MM.1S (cell line): ENCODE data around the gene FOXD1.

ENCODE experiments used
- DNase-seq: peaks from one replicate; pipeline ENCODE4 v3.0.0-alpha.2; 2015
- H2AFZ ChIP-seq: fragments of 300-600 bp; sonication (generic); 2 replicates; pipeline ENCODE4 v1.6.0; 2016; ENCODE audit warnings: antibody characterized with exemption, low read length
- H3F3A ChIP-seq: fragments of 300-600 bp; sonication (generic); 2 replicates; pipeline ENCODE4 v1.6.1; 2016; ENCODE audit warnings: mild to moderate bottlenecking, antibody characterized with exemption, low read length, moderate library complexity, mixed read lengths; ENCODE audit not compliant: insufficient read depth
- H3K27ac ChIP-seq: fragments of 300-600 bp; sonication (generic); 2 replicates; pipeline ENCODE4 v1.5.1; 2016; ENCODE audit warnings: mild to moderate bottlenecking, low read length
- H3K27me3 ChIP-seq: fragments of 300-600 bp; sonication (generic); replicated peaks from 2 replicates; pipeline ENCODE4 v1.6.0; 2016; ENCODE audit warnings: low read length; ENCODE audit not compliant: insufficient read depth
- H3K36me3 ChIP-seq: fragments of 300-600 bp; sonication (generic); replicated peaks from 2 replicates; pipeline ENCODE4 v1.6.1; 2016; ENCODE audit warnings: mild to moderate bottlenecking, low read length, mixed read lengths; ENCODE audit not compliant: insufficient read depth
- H3K4me1 ChIP-seq: fragments of 300-600 bp; sonication (generic); 2 replicates; pipeline ENCODE4 v1.6.1; 2016; ENCODE audit warnings: low read length, mixed read lengths
- H3K4me2 ChIP-seq: fragments of 300-600 bp; sonication (generic); 2 replicates; pipeline ENCODE4 v1.6.0; 2016; ENCODE audit warnings: low read depth, low read length
- H3K4me3 ChIP-seq: fragments of 300-600 bp; sonication (generic); 2 replicates; pipeline ENCODE4 v1.5.1; 2016; ENCODE audit warnings: low read length, mixed read lengths
- H3K79me2 ChIP-seq: fragments of 300-600 bp; sonication (generic); 2 replicates; pipeline ENCODE4 v1.6.1; 2016; ENCODE audit warnings: mixed run types, low read length, mixed read lengths
- H3K9ac ChIP-seq: fragments of 300-600 bp; sonication (generic); 2 replicates; pipeline ENCODE4 v1.6.1; 2016; ENCODE audit warnings: low read length, mixed read lengths
- H3K9me2 ChIP-seq: fragments of 300-600 bp; sonication (generic); replicated peaks from 2 replicates; pipeline ENCODE4 v1.6.1; 2016; ENCODE audit warnings: mild to moderate bottlenecking, low read length, mixed read lengths; ENCODE audit not compliant: insufficient read depth
- H3K9me3 ChIP-seq: fragments of 300-600 bp; sonication (generic); replicated peaks from 2 replicates; pipeline ENCODE4 v1.6.1; 2016; ENCODE audit warnings: mild to moderate bottlenecking, low read length, mixed read lengths; ENCODE audit not compliant: insufficient read depth
- H4K20me1 ChIP-seq: fragments of 300-600 bp; sonication (generic); 2 replicates; pipeline ENCODE4 v1.6.1; 2016; ENCODE audit warnings: mild to moderate bottlenecking, low read length, moderate library complexity, mixed read lengths; ENCODE audit not compliant: insufficient read depth
- CTCF ChIP-seq: fragments of 300-600 bp; sonication (generic); IDR thresholded peaks from 2 replicates; pipeline ENCODE4 v1.5.1; 2016; ENCODE audit warnings: antibody characterized with exemption, low read length, mixed read lengths
- EZH2 ChIP-seq: fragments of 300-600 bp; sonication (generic); optimal IDR thresholded peaks from 2 replicates; pipeline ENCODE3; 2017; ENCODE audit warnings: low read depth, mild to moderate bottlenecking, antibody characterized with exemption, low read length, mixed read lengths
- EZH2phosphoT487 ChIP-seq: fragments of 300-600 bp; sonication (generic); IDR thresholded peaks from 2 replicates; pipeline ENCODE4 v1.6.1; 2018; ENCODE audit warnings: antibody characterized with exemption, low read length

The FOXD1 gene

GRCh38 chr5:73438645-73439470 is 9.7 kb downstream of the FOXD1 start:
- no peak overlapping the region for H3K27ac ChIP-seq

GRCh38 chr5:73437777-73438644 is 10.6 kb downstream of the FOXD1 start:
- Histone ChIP-seq H3K4me2 (peak overlapping the region; percentile 72), H4K20me1 (no peaks in the 10 kb centered on the region), H3K36me3 (no peaks in the 10 kb centered on the region), H3K79me2 (no peaks in the 10 kb centered on the region), H3F3A (no peaks in the 10 kb centered on the region), H3K9me3 (no peaks in the 10 kb centered on the region), H3K27ac (no peak overlapping the region), H3K27me3 (no peaks in the 10 kb centered on the region), H3K4me3 (peak overlapping the region; percentile 49), H3K9me2 (no peaks in the 10 kb centered on the region), H3K4me1 (no peaks in the 10 kb centered on the region), H2AFZ (peak overlapping the region; percentile 70; the same call in 1 of the 2 replicates), H3K9ac (peak overlapping the region; percentile 34; the same call in 1 of the 2 replicates)
- no peak for DNase-seq
- no peak for TF ChIP-seq CTCF
- no peak for TF ChIP-seq EZH2phosphoT487
- no peak for TF ChIP-seq EZH2

More at GRCh38 chr5:73438645-73439470, 9.7 kb downstream of the FOXD1 start:
- H3K9ac ChIP-seq = no peak overlapping the region
- H4K20me1 ChIP-seq = no peaks in the 10 kb centered on the region
- no peak for DNase-seq
- H3K9me3 ChIP-seq = no peaks in the 10 kb centered on the region
- no peaks in the 10 kb centered on the region for H3K9me2 ChIP-seq
- TF ChIP-seq EZH2phosphoT487 = no peak
- TF ChIP-seq EZH2 = no peak
- TF ChIP-seq CTCF = no peak
- no peak overlapping the region for H2AFZ ChIP-seq
- H3K79me2 ChIP-seq = no peaks in the 10 kb centered on the region
- no peaks in the 10 kb centered on the region for H3K27me3 ChIP-seq
- no peak overlapping the region for H3K4me2 ChIP-seq
- H3K4me3 ChIP-seq = no peak overlapping the region
- no peaks in the 10 kb centered on the region for H3K36me3 ChIP-seq
- no peaks in the 10 kb centered on the region for H3K4me1 ChIP-seq
- H3F3A ChIP-seq = no peaks in the 10 kb centered on the region

- TF ChIP-seq CTCF = peak; percentile 46
- TF ChIP-seq EZH2phosphoT487 = no peak
- TF ChIP-seq EZH2 = no peak
- H3K9me2 ChIP-seq = no peaks in the 10 kb centered on the region
- peak overlapping the region; percentile 49 for H3K4me3 ChIP-seq
- peak overlapping the region; percentile 72; the same call in 1 of the 2 replicates for H3K4me2 ChIP-seq
- H3K4me1 ChIP-seq = no peaks in the 10 kb centered on the region
- no peaks in the 10 kb centered on the region for H3K36me3 ChIP-seq
- no peaks in the 10 kb centered on the region for H4K20me1 ChIP-seq
- H3K9ac ChIP-seq = peak overlapping the region; percentile 34; the same call in 1 of the 2 replicates
- H3K79me2 ChIP-seq = no peaks in the 10 kb centered on the region
- H3F3A ChIP-seq = no peaks in the 10 kb centered on the region
- no peaks in the 10 kb centered on the region for H3K9me3 ChIP-seq
- H2AFZ ChIP-seq = peak overlapping the region; percentile 70; the same call in 1 of the 2 replicates
- H3K27ac ChIP-seq = no peak overlapping the region
- no peaks in the 10 kb centered on the region for H3K27me3 ChIP-seq
- DNase-seq = peak; percentile 43
Observed at GRCh38 chr5:73437101-73437776, 11.3 kb downstream of the FOXD1 start.
